Measurements from ENCODE around the gene VPS13D.

- TF ChIP-seq CTCF (IDR thresholded peaks at IDR 0.05; ENCODE audit: borderline replicate concordance, extremely low read depth, low read length, poor library complexity, severe bottlenecking) (no peak), EZH2 (IDR thresholded peaks at IDR 0.05; ENCODE audit: borderline replicate concordance, low read depth, low read length, severe bottlenecking) (no peak)
Observed at GRCh38 chr1:12230549-12231275, 882 bp downstream of the VPS13D start.
